Thoracic aorta (tissue), 2 donors: ENCODE measurements around the gene DEPDC5. TPM values are rescaled to one million over a fixed set of nuclear protein-coding genes. Genes with fewer than 3 reads are reported as not detected.

Experiments
- ATAC-seq: fragments of 150-250 bp; one replicate; pipeline ENCODE4 v1.8.0; 2017; ENCODE audit warnings: low read depth; ENCODE audit not compliant: insufficient number of reproducible peaks, low FRiP score
- DNase-seq: peaks from one replicate; pipeline ENCODE4 v3.0.0-alpha.2; 2020; ENCODE audit warnings: low spot score
- H3K27ac ChIP-seq, 2 donors: fragments of 200-600 bp; sonication (generic); 1 replicate in 1 of 2; 2 replicates in 1 of 2; pipeline ENCODE4 v1.5.1; 2016; ENCODE audit warnings: mild to moderate bottlenecking in 2 of 2, moderate library complexity in 2 of 2
- H3K27me3 ChIP-seq: fragments of 200-600 bp; sonication (generic); replicated peaks from 2 replicates; pipeline ENCODE4 v1.6.0; 2016; ENCODE audit warnings: mild to moderate bottlenecking; ENCODE audit not compliant: insufficient read depth
- H3K36me3 ChIP-seq: fragments of 200-600 bp; sonication (generic); one replicate; pipeline ENCODE4 v1.5.1; 2016
- H3K4me1 ChIP-seq, 2 donors: fragments of 200-600 bp; sonication (generic); 1 replicate in 1 of 2; 2 replicates in 1 of 2; pipeline versions ENCODE4 v1.5.1 to v1.6.0; 2016; ENCODE audit warnings: low read depth in 2 of 2, mild to moderate bottlenecking in 1 of 2; ENCODE audit not compliant: control insufficient read depth in 1 of 2
- H3K4me3 ChIP-seq: fragments of 200-600 bp; sonication (generic); 2 replicates; pipeline ENCODE4 v1.5.1; 2016; ENCODE audit warnings: mild to moderate bottlenecking
- H3K9me3 ChIP-seq: fragments of 200-600 bp; sonication (generic); 2 replicates; pipeline ENCODE4 v1.5.1; 2016
- CTCF ChIP-seq: fragments of 200-600 bp; sonication (generic); IDR thresholded peaks from one replicate; pipeline ENCODE4 v1.5.1; 2019; ENCODE audit warnings: antibody characterized with exemption
- total RNA-seq, 2 donors: library from RNA; depleted of rRNA; stranded (reverse); fragments of >200 nt; gene quantifications; one replicate each; pipeline versions ENCODE4 v1.1.0 to v1.2.3, GENCODE V29; 2016

The DEPDC5 gene
- total RNA-seq, 2 donors from 2014 or later = 31.3 to 52.7 TPM

GRCh38 chr22:31911565-31912406 is 158.0 kb downstream of the DEPDC5 start:
- Histone ChIP-seq H3K27ac (no peak overlapping the region), H3K9me3 (no peaks in the 10 kb centered on the region), H3K27me3 (no peaks in the 10 kb centered on the region), H3K4me1 (no peaks in the 10 kb centered on the region), H3K36me3 (peaks cover 3% of the 10 kb centered on the region), H3K4me3 (no peak overlapping the region)
- TF ChIP-seq CTCF = no peak
- no peak for ATAC-seq
- no peak for DNase-seq

DNA sequence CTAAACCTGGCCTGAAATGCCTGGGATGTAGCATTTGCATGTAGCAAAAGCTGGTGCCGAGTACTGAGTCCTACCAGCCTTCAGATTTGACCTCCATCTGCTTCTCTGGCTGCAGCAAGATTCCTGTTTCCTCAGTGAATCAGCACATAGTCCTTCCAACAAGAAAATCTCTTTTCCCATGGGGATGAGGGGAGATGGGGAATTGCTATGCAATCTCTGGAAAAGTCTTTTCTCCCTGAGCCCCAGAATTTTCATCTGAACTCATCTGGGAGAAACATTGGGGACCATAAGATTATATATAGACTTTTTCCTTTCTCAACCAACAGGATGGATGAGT is 158.6 kb downstream of the DEPDC5 start:
- H3K4me1 ChIP-seq = no peaks in the 10 kb centered on the region
- no peaks in the 10 kb centered on the region for H3K9me3 ChIP-seq
- no peak overlapping the region for H3K4me3 ChIP-seq
- H3K36me3 ChIP-seq = no peaks in the 10 kb centered on the region
- no peak for ATAC-seq
- DNase-seq = no peak
- H3K27ac ChIP-seq = no peak overlapping the region
- H3K27me3 ChIP-seq = no peaks in the 10 kb centered on the region
- no peak for TF ChIP-seq CTCF

DNA sequence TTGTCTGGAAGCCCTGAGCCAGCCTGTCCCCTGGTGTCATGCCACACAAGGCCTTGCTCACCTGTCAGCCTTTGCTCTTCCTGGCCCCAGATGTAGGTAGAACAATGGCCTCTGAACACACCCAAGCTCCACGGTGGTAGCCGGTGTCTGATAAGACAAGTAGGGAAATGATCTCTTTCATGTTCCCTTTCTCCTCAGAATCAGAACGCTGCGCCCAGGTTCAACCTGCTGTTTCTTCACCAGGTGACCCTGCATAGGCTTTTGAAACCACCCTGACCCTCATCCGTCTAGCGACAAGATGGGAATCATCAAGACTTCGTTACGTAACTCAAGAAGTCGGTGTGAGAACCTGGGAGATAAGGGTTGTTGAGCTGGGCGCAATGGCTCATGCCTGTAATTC is 161.8 kb downstream of the DEPDC5 start:
- Histone ChIP-seq H3K4me3 (no peak overlapping the region), H3K9me3 (no peaks in the 10 kb centered on the region), H3K27ac (no peak overlapping the region), H3K4me1 (no peaks in the 10 kb centered on the region), H3K27me3 (no peaks in the 10 kb centered on the region), H3K36me3 (no peaks in the 10 kb centered on the region)
- no peak for DNase-seq
- ATAC-seq = no peak
- TF ChIP-seq CTCF = no peak

DNA sequence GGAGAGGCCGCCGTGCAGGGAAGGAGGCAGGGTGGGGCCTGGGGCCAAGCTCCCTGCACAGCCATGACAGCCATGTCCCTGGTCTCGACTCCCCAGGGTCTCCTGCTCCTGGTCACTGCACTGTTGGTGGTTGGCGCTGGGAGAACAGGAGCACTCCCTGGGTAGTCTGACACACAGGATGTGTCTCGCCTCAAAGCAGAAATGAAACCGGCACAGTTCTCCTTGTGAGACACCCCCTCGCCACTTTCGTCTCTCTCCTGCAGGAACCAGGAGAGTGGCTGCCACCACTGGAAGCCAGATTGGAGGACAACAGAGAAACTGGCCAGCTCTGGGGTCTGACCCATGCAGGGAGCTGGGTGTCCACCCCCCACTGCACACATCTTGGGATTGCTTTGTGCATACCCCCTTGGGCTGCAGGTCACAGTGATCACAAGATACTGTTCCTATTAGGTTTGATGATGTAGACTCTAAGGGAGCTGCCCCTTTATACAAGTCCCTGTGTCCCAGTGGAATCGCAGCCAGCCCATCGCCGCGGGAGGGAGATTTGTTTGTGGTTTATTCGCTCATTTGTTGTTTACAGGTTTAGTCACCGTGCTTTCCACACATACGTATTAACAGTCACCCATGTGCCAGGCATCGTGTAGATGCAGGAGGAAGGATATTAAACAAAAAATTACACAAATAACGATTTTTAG is 163.6 kb downstream of the DEPDC5 start:
- DNase-seq (no peak), ATAC-seq (no peak)
- no peaks in the 10 kb centered on the region for H3K9me3 ChIP-seq
- no peak for TF ChIP-seq CTCF
- H3K36me3 ChIP-seq = no peaks in the 10 kb centered on the region
- H3K27ac ChIP-seq = no peak overlapping the region
- no peaks in the 10 kb centered on the region for H3K4me1 ChIP-seq
- no peak overlapping the region for H3K4me3 ChIP-seq
- H3K27me3 ChIP-seq = no peaks in the 10 kb centered on the region

GRCh38 chr22:31919730-31920129 is 165.9 kb downstream of the DEPDC5 start:
- H3K27ac ChIP-seq = no peak overlapping the region
- no peak for DNase-seq
- ATAC-seq = no peak
- no peaks in the 10 kb centered on the region for H3K4me1 ChIP-seq
- no peak for TF ChIP-seq CTCF
- no peaks in the 10 kb centered on the region for H3K27me3 ChIP-seq
- no peaks in the 10 kb centered on the region for H3K36me3 ChIP-seq
- no peaks in the 10 kb centered on the region for H3K9me3 ChIP-seq
- H3K4me3 ChIP-seq = no peak overlapping the region
